ENCODE data around the gene PSEN2. TPM values are rescaled to one million over a fixed set of nuclear protein-coding genes. Genes with fewer than 3 reads are reported as not detected.

The PSEN2 gene
- total and polyA plus RNA-seq, 9 of the 15 experiments (the other 6 are each of a cell fraction or from before 2014, with no cell fraction given): 2.3 to 21.5 (median 13.7) TPM

DNA sequence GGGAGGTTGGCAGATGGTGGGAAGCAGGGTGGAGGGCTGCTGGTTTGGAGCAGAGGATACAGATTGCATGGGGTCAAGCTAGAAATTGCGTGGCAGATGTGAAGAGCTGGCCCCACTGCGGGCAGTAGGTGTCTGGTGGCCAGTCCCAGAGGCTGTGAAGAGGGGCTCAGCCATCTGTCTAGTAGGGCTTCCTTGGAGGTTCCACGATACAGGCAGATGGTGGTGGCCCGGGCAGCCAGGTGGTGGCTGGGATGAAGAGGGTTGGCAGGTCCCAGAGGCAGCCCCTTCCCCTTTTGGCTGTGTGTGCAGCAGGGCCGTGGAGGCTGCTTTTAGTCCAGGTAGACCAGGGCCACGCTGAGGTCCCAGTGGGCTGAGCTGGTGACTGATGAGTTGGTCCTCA lies 16.6 kb downstream of the PSEN2 start:
- no peak for FAIRE-seq
- in situ Hi-C loops (cut with MboI): no loop called here

More for the DNA sequence above, 16.6 kb downstream of the PSEN2 start:
- no peak overlapping the region for H2AFZ ChIP-seq (ENCODE audit: low read depth, low read length)
- BruUV-seq (replicated peaks): no TSS peak
- H4K20me1 ChIP-seq (replicated peaks; ENCODE audit: control insufficient read depth, insufficient read depth, low read length): no peaks in the 10 kb centered on the region
- H3K79me2 ChIP-seq (ENCODE audit: control insufficient read depth, insufficient read depth, low read length): no peaks in the 10 kb centered on the region
- TF ChIP-seq POLR3G (IDR thresholded peaks at IDR 0.05; ENCODE audit: extremely low read depth, insufficient read length, insufficient replicate concordance) (no peak), TAF15 (IDR thresholded peaks at IDR 0.05; ENCODE audit: low read depth, low read length) (no peak), POLR2A (conservative IDR thresholded peaks at IDR 0.05) (no peak), PATZ1 (CRISPR knock-in tag; IDR thresholded peaks at IDR 0.05; ENCODE audit: borderline replicate concordance) (no peak)
- no peaks in the 10 kb centered on the region for H3K9me3 ChIP-seq (replicated peaks; ENCODE audit: control insufficient read depth, insufficient read depth, low read depth, low read length)
- H3K9me1 ChIP-seq (ENCODE audit: control insufficient read depth, insufficient read depth, low read length): peaks cover 7% of the 10 kb centered on the region
- CTCF ChIA-PET (ENCODE audit: low intra/inter-chr PET ratio): no interaction called here
- H3K4me3 ChIP-seq: no peak overlapping the region
- no peaks in the 10 kb centered on the region for H3K4me1 ChIP-seq (replicated peaks in 1 of 2; ENCODE audit: control insufficient read depth in 2 of 2, insufficient read depth in 2 of 2, low read length in 2 of 2)
- DNase-seq (ENCODE audit: extremely low read depth in 1 of 4, low spot score in 3 of 4): no peak
- peaks cover 31% of the 10 kb centered on the region; the same call in 2 of the 3 replicates for H3K36me3 ChIP-seq (ENCODE audit: control insufficient read depth, insufficient read depth, low read length)
- ATAC-seq: no peak
- POLR2A ChIA-PET: interaction anchor here (0.6 kb wide), 1 partner anchor 1213 kb away, joined by 3 read pairs; no protein-coding TSS in a partner anchor
- no peak overlapping the region for H3K27ac ChIP-seq (ENCODE audit: extremely low read depth, low read depth, low read length)
- H3K4me2 ChIP-seq (ENCODE audit: insufficient read depth, low read length): no peak overlapping the region
- no peak overlapping the region for H3K9ac ChIP-seq (ENCODE audit: insufficient read depth in 1 of 2, low read depth in 2 of 2, low read length in 2 of 2)
- intact Hi-C loops (cut with micrococcal nuclease): no loop called here
- H3K27me3 ChIP-seq (ENCODE audit: control insufficient read depth in 2 of 2, insufficient read depth in 2 of 2, low read length in 2 of 2): no peaks in the 10 kb centered on the region
- WGBS (ENCODE audit: insufficient coverage, low coverage, missing lambda C conversion rate): 78% methylated on average over 6 of the region's 6 CpGs
